Endothelial cell (in vitro differentiated cells): Measurements from ENCODE around the gene CDC123. TPM values are rescaled to one million over a fixed set of nuclear protein-coding genes. Genes with fewer than 3 reads are reported as not detected.
"Not testable (repeated sequence)": the region's sequence is repeated elsewhere in the genome, so short reads cannot be mapped to it uniquely, and the experiment has no call there.

Experiments
- DNase-seq: peaks from one replicate; pipeline ENCODE4 v3.0.0; 2021; ENCODE audit warnings: low spot score
- H3K27ac Mint-ChIP-seq: one replicate; pipeline ENCODE4 v1.8.0; 2021; ENCODE audit warnings: mixed read lengths, inconsistent platforms; ENCODE audit not compliant: unreplicated experiment
- H3K27me3 Mint-ChIP-seq: one replicate; pipeline ENCODE4 v1.8.0; 2021; ENCODE audit warnings: mild to moderate bottlenecking, moderate library complexity, mixed read lengths, inconsistent platforms; ENCODE audit not compliant: unreplicated experiment
- H3K36me3 Mint-ChIP-seq: one replicate; pipeline ENCODE4 v1.8.0; 2021; ENCODE audit warnings: mild to moderate bottlenecking, low read depth, mixed read lengths, inconsistent platforms; ENCODE audit not compliant: unreplicated experiment
- H3K4me1 Mint-ChIP-seq: one replicate; pipeline ENCODE4 v1.8.0; 2021; ENCODE audit warnings: mild to moderate bottlenecking, mixed read lengths, inconsistent platforms; ENCODE audit not compliant: unreplicated experiment
- H3K4me3 Mint-ChIP-seq: one replicate; pipeline ENCODE4 v1.8.0; 2021; ENCODE audit warnings: mild to moderate bottlenecking, mixed read lengths, inconsistent platforms; ENCODE audit not compliant: unreplicated experiment
- H3K9me3 Mint-ChIP-seq: one replicate; pipeline ENCODE4 v1.8.0; 2021; ENCODE audit warnings: mixed read lengths, inconsistent platforms; ENCODE audit not compliant: unreplicated experiment
- CTCF ChIP-seq: fragments of 200-600 bp; sonication (generic); IDR thresholded peaks from one replicate; pipeline ENCODE4 v1.5.0; 2021; ENCODE audit warnings: antibody characterized with exemption; ENCODE audit not compliant: unreplicated experiment
- total RNA-seq: library from RNA; stranded (reverse); fragmentation: NEBNext Ultra II Directional; extraction: Animal tissue kit (Norgen Biotek cat#: 25700); gene quantifications from one replicate; pipeline ENCODE4 v1.2.1, GENCODE V29; 2021; ENCODE audit not compliant: unreplicated experiment

Gene CDC123
- total RNA-seq, 1 donor from 2014 or later = 85.9 TPM

- Mint-ChIP-seq H3K27ac (no peak overlapping the region), H3K27me3 (peaks cover 1% of the 10 kb centered on the region), H3K9me3 (no peaks in the 10 kb centered on the region), H3K4me1 (peaks cover 3% of the 10 kb centered on the region), H3K36me3 (peaks cover 15% of the 10 kb centered on the region), H3K4me3 (no peak overlapping the region)
- no peak for TF ChIP-seq CTCF
- DNase-seq = no peak
Observed at GRCh38 chr10:12165999-12166775, 29.8 kb upstream of the CDC123 start.

- H3K27me3 Mint-ChIP-seq, DNase-seq, H3K27ac Mint-ChIP-seq, H3K4me1 Mint-ChIP-seq, H3K9me3 Mint-ChIP-seq, H3K36me3 Mint-ChIP-seq, H3K4me3 Mint-ChIP-seq: not testable (repeated sequence)
Observed at GRCh38 chr10:12171512-12171911, 24.5 kb upstream of the CDC123 start.

- peaks cover 14% of the 10 kb centered on the region for H3K36me3 Mint-ChIP-seq
- H3K27ac Mint-ChIP-seq = no peak overlapping the region
- no peaks in the 10 kb centered on the region for H3K27me3 Mint-ChIP-seq
- DNase-seq = no peak
- H3K4me1 Mint-ChIP-seq = peaks cover 8% of the 10 kb centered on the region
- H3K4me3 Mint-ChIP-seq = no peak overlapping the region
- no peaks in the 10 kb centered on the region for H3K9me3 Mint-ChIP-seq
- no peak for TF ChIP-seq CTCF
Observed at GRCh38 chr10:12177642-12178041, 18.3 kb upstream of the CDC123 start.

- no peak for TF ChIP-seq CTCF
- H3K27ac Mint-ChIP-seq = no peak overlapping the region
Observed at GRCh38 chr10:12179606-12180170, 16.3 kb upstream of the CDC123 start.

GRCh38 chr10:12180221-12180974 is 15.6 kb upstream of the CDC123 start:
- no peak for DNase-seq
- H3K27me3 Mint-ChIP-seq = no peaks in the 10 kb centered on the region
- TF ChIP-seq CTCF = no peak
- no peaks in the 10 kb centered on the region for H3K9me3 Mint-ChIP-seq
- H3K27ac Mint-ChIP-seq = no peak overlapping the region
- no peak overlapping the region for H3K4me3 Mint-ChIP-seq
- peaks cover 8% of the 10 kb centered on the region for H3K4me1 Mint-ChIP-seq
- peaks cover 12% of the 10 kb centered on the region for H3K36me3 Mint-ChIP-seq

More at GRCh38 chr10:12179606-12180170, 16.3 kb upstream of the CDC123 start:
- Mint-ChIP-seq H3K36me3 (peaks cover 7% of the 10 kb centered on the region), H3K4me1 (peaks cover 8% of the 10 kb centered on the region), H3K27me3 (no peaks in the 10 kb centered on the region), H3K9me3 (no peaks in the 10 kb centered on the region), H3K4me3 (no peak overlapping the region)
- no peak for DNase-seq
